WTC11 (cell line): ENCODE measurements around the gene KNG1. TPM values are rescaled to one million over a fixed set of nuclear protein-coding genes. Genes with fewer than 3 reads are reported as not detected.

Experiments used
- ATAC-seq: fragments of 200-7000 bp; cut with Tn5 transposase; 2 replicates; pipeline ENCODE4 v1.10.0; 2021; ENCODE audit warnings: mild to moderate bottlenecking, moderate library complexity
- CTCF ChIA-PET: fragments of 300-600 bp; sonication (Branson Sonifier 250); formaldehyde crosslinking; loops from one replicate; lab custom pipeline; 2021; ENCODE audit warnings: antibody characterized with exemption; lab: Charles Lee
- POLR2A ChIA-PET: fragments of 350-600 bp; sonication (Branson Sonifier 250); formaldehyde crosslinking; loops from one replicate; lab custom pipeline; 2021; ENCODE audit warnings: antibody characterized with exemption; lab: Charles Lee
- DNase-seq: peaks from one replicate; pipeline ENCODE4 v3.0.0; 2021; ENCODE audit warnings: low spot score
- H3K27ac Mint-ChIP-seq: 2 replicates; pipeline ENCODE4 v1.8.0; 2021; ENCODE audit warnings: mixed read lengths
- H3K27me3 Mint-ChIP-seq: 2 replicates; pipeline ENCODE4 v1.8.0; 2021; ENCODE audit warnings: low read depth, mild to moderate bottlenecking, moderate library complexity, mixed read lengths
- H3K36me3 Mint-ChIP-seq: 2 replicates; pipeline ENCODE4 v1.8.0; 2021; ENCODE audit warnings: mixed read lengths
- H3K4me1 Mint-ChIP-seq: 2 replicates; pipeline ENCODE4 v1.8.0; 2022; ENCODE audit warnings: mixed read lengths
- H3K4me3 Mint-ChIP-seq: 2 replicates; pipeline ENCODE4 v1.8.0; 2021; ENCODE audit warnings: mild to moderate bottlenecking, moderate library complexity, mixed read lengths
- H3K9me3 Mint-ChIP-seq: 2 replicates; pipeline ENCODE4 v1.8.0; 2021; ENCODE audit warnings: mixed read lengths
- ETV6 ChIP-seq: sonication (generic); formaldehyde crosslinking; IDR thresholded peaks from 2 replicates; pipeline ENCODE4 v1.8.1; 2022; ENCODE audit warnings: mild to moderate bottlenecking, missing genetic modification reagents
- FOXP1 ChIP-seq: sonication (generic); formaldehyde crosslinking; IDR thresholded peaks from 2 replicates; pipeline ENCODE4 v1.8.0; 2022; ENCODE audit warnings: missing genetic modification reagents, mild to moderate bottlenecking, moderate library complexity, borderline replicate concordance
- GABPB1 ChIP-seq: sonication (generic); formaldehyde crosslinking; IDR thresholded peaks from 2 replicates; pipeline ENCODE4 v1.8.1; 2023; ENCODE audit warnings: mild to moderate bottlenecking, missing genetic modification reagents
- KAT7 ChIP-seq: sonication (generic); formaldehyde crosslinking; IDR thresholded peaks from 2 replicates; pipeline ENCODE4 v1.8.1; 2023; ENCODE audit warnings: missing genetic modification reagents, mild to moderate bottlenecking, borderline replicate concordance
- NFE2L1 ChIP-seq: sonication (generic); formaldehyde crosslinking; IDR thresholded peaks from 2 replicates; pipeline ENCODE4 v1.8.1; 2023; ENCODE audit warnings: missing genetic modification reagents
- OVOL2 ChIP-seq: fragments of 250-450 bp; sonication (Bioruptor Pico); IDR thresholded peaks from 2 replicates; pipeline ENCODE4 v1.9.0; 2021; ENCODE audit warnings: mild to moderate bottlenecking, borderline replicate concordance
- PRRX2 ChIP-seq: fragments of 250-450 bp; sonication (Bioruptor Pico); IDR thresholded peaks from 2 replicates; pipeline ENCODE4 v1.8.0; 2021; ENCODE audit warnings: mild to moderate bottlenecking
- RORB ChIP-seq: fragments of 250-450 bp; sonication (Bioruptor Pico); IDR thresholded peaks from 2 replicates; pipeline ENCODE4 v1.9.0; 2021; ENCODE audit warnings: mild to moderate bottlenecking
- SOX15 ChIP-seq: fragments of 250-450 bp; sonication (Bioruptor Pico); IDR thresholded peaks from 2 replicates; pipeline ENCODE4 v1.9.0; 2021; ENCODE audit warnings: mild to moderate bottlenecking
- TEAD1 ChIP-seq: sonication (generic); formaldehyde crosslinking; IDR thresholded peaks from 2 replicates; pipeline ENCODE4 v1.8.0; 2022; ENCODE audit warnings: mild to moderate bottlenecking, missing genetic modification reagents
- TP53 ChIP-seq: sonication (generic); formaldehyde crosslinking; IDR thresholded peaks from 2 replicates; pipeline ENCODE4 v1.8.1; 2023; ENCODE audit warnings: mild to moderate bottlenecking, missing genetic modification reagents
- ZBTB21 ChIP-seq: sonication (generic); formaldehyde crosslinking; IDR thresholded peaks from 2 replicates; pipeline ENCODE4 v1.8.1; 2023; ENCODE audit warnings: mild to moderate bottlenecking, missing genetic modification reagents, borderline replicate concordance
- ZNF263 ChIP-seq: sonication (generic); formaldehyde crosslinking; IDR thresholded peaks from 2 replicates; pipeline ENCODE4 v1.8.1; 2022; ENCODE audit warnings: low read depth, mild to moderate bottlenecking, moderate library complexity, missing genetic modification reagents
- ZNF423 ChIP-seq: fragments of 250-450 bp; sonication (Bioruptor Pico); IDR thresholded peaks from 2 replicates; pipeline ENCODE4 v2.1.2; 2022; ENCODE audit warnings: mild to moderate bottlenecking, moderate library complexity
- total RNA-seq: library from RNA; stranded (reverse); gene quantifications from 3 replicates; pipeline ENCODE4 v1.2.3, GENCODE V29; 2021
- TF ChIP-seq, protein P1 (sequence below): sonication (generic); formaldehyde crosslinking; conservative IDR thresholded peaks from 2 replicates; pipeline ENCODE4 v1.8.1; 2022; ENCODE audit warnings: mild to moderate bottlenecking, missing genetic modification reagents
- TF ChIP-seq, protein P2 (sequence below): sonication (generic); formaldehyde crosslinking; IDR thresholded peaks from 2 replicates; pipeline ENCODE4 v1.8.1; 2022; ENCODE audit warnings: low read depth, mild to moderate bottlenecking, moderate library complexity, missing genetic modification reagents, borderline replicate concordance
- TF ChIP-seq, protein P3 (sequence below): sonication (generic); formaldehyde crosslinking; IDR thresholded peaks from 2 replicates; pipeline ENCODE4 v1.8.1; 2023; ENCODE audit warnings: mild to moderate bottlenecking, missing genetic modification reagents
- TF ChIP-seq, protein P4 (sequence below): sonication (generic); formaldehyde crosslinking; IDR thresholded peaks from 2 replicates; pipeline ENCODE4 v1.8.0; 2023; ENCODE audit warnings: missing genetic modification reagents, mild to moderate bottlenecking, borderline replicate concordance
- TF ChIP-seq, protein P5 (sequence below): fragments of 250-450 bp; sonication (Bioruptor Pico); IDR thresholded peaks from 2 replicates; pipeline ENCODE4 v1.9.0; 2021; ENCODE audit warnings: moderate library complexity, mild to moderate bottlenecking, inconsistent platforms, borderline replicate concordance
- TF ChIP-seq, protein P6 (sequence below): fragments of 200-600 bp; IDR thresholded peaks from 2 replicates; pipeline ENCODE4 v1.8.0; 2022; ENCODE audit warnings: antibody characterized with exemption

KNG1 gene
- total RNA-seq, 1 experiment from 2014 or later: 0.13 TPM

DNA sequence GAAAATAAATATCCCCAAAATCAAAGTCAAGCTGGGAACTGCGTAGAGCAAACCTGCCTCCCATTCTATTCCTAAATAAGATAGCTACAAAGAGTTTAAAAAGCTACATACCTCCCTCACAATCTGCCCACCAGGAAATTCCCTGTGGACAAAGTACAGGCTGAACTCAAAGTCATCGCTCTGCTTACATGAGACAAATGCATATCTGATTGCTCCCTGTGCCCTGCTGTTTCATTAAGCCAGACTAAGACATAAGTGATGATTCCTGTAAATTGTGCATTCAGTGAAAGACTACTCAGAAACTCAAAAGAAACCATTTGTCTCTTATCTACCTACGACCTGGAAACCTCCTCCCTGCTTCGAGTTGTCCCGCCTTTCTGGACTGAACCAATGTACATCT is 37.7 kb downstream of the KNG1 start:
- ChIA-PET POLR2A (no interaction called here), CTCF (interaction anchor here (1.0 kb wide), 1 partner anchor 140 kb away, joined by 5 read pairs; no protein-coding TSS in a partner anchor)
- ATAC-seq: no peak
- Mint-ChIP-seq H3K4me1 (peaks cover 26% of the 10 kb centered on the region), H3K27me3 (no peaks in the 10 kb centered on the region; the same call in 1 of the 2 replicates), H3K27ac (no peak overlapping the region), H3K36me3 (no peaks in the 10 kb centered on the region), H3K4me3 (no peak overlapping the region), H3K9me3 (no peaks in the 10 kb centered on the region)
- TF ChIP-seq TEAD1 (CRISPR knock-in tag) (no peak), PRRX2 (CRISPR knock-in tag) (no peak), NFE2L1 (CRISPR knock-in tag) (no peak), SOX15 (CRISPR knock-in tag) (no peak), FOXP1 (CRISPR knock-in tag) (no peak), ZNF263 (CRISPR knock-in tag) (no peak), ZNF423 (no peak), TP53 (CRISPR knock-in tag) (no peak), RORB (CRISPR knock-in tag) (no peak), ETV6 (CRISPR knock-in tag) (no peak), KAT7 (CRISPR knock-in tag) (no peak), OVOL2 (CRISPR knock-in tag) (no peak), ZBTB21 (no peak), GABPB1 (CRISPR knock-in tag) (no peak)
- TF ChIP-seq, protein P1, sequence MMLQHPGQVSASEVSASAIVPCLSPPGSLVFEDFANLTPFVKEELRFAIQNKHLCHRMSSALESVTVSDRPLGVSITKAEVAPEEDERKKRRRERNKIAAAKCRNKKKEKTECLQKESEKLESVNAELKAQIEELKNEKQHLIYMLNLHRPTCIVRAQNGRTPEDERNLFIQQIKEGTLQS: no peak
- TF ChIP-seq, protein P2, sequence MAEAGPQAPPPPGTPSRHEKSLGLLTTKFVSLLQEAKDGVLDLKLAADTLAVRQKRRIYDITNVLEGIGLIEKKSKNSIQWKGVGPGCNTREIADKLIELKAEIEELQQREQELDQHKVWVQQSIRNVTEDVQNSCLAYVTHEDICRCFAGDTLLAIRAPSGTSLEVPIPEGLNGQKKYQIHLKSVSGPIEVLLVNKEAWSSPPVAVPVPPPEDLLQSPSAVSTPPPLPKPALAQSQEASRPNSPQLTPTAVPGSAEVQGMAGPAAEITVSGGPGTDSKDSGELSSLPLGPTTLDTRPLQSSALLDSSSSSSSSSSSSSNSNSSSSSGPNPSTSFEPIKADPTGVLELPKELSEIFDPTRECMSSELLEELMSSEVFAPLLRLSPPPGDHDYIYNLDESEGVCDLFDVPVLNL (CRISPR knock-in tag): no peak
- TF ChIP-seq, protein P3, sequence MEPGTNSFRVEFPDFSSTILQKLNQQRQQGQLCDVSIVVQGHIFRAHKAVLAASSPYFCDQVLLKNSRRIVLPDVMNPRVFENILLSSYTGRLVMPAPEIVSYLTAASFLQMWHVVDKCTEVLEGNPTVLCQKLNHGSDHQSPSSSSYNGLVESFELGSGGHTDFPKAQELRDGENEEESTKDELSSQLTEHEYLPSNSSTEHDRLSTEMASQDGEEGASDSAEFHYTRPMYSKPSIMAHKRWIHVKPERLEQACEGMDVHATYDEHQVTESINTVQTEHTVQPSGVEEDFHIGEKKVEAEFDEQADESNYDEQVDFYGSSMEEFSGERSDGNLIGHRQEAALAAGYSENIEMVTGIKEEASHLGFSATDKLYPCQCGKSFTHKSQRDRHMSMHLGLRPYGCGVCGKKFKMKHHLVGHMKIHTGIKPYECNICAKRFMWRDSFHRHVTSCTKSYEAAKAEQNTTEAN (CRISPR knock-in tag): no peak
- TF ChIP-seq, protein P4, sequence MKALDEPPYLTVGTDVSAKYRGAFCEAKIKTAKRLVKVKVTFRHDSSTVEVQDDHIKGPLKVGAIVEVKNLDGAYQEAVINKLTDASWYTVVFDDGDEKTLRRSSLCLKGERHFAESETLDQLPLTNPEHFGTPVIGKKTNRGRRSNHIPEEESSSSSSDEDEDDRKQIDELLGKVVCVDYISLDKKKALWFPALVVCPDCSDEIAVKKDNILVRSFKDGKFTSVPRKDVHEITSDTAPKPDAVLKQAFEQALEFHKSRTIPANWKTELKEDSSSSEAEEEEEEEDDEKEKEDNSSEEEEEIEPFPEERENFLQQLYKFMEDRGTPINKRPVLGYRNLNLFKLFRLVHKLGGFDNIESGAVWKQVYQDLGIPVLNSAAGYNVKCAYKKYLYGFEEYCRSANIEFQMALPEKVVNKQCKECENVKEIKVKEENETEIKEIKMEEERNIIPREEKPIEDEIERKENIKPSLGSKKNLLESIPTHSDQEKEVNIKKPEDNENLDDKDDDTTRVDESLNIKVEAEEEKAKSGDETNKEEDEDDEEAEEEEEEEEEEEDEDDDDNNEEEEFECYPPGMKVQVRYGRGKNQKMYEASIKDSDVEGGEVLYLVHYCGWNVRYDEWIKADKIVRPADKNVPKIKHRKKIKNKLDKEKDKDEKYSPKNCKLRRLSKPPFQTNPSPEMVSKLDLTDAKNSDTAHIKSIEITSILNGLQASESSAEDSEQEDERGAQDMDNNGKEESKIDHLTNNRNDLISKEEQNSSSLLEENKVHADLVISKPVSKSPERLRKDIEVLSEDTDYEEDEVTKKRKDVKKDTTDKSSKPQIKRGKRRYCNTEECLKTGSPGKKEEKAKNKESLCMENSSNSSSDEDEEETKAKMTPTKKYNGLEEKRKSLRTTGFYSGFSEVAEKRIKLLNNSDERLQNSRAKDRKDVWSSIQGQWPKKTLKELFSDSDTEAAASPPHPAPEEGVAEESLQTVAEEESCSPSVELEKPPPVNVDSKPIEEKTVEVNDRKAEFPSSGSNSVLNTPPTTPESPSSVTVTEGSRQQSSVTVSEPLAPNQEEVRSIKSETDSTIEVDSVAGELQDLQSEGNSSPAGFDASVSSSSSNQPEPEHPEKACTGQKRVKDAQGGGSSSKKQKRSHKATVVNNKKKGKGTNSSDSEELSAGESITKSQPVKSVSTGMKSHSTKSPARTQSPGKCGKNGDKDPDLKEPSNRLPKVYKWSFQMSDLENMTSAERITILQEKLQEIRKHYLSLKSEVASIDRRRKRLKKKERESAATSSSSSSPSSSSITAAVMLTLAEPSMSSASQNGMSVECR (CRISPR knock-in tag): no peak
- TF ChIP-seq, protein P5, sequence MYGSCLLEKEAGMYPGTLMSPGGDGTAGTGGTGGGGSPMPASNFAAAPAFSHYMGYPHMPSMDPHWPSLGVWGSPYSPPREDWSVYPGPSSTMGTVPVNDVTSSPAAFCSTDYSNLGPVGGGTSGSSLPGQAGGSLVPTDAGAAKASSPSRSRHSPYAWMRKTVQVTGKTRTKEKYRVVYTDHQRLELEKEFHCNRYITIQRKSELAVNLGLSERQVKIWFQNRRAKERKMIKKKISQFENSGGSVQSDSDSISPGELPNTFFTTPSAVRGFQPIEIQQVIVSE (CRISPR knock-in tag): no peak
- TF ChIP-seq, protein P6, sequence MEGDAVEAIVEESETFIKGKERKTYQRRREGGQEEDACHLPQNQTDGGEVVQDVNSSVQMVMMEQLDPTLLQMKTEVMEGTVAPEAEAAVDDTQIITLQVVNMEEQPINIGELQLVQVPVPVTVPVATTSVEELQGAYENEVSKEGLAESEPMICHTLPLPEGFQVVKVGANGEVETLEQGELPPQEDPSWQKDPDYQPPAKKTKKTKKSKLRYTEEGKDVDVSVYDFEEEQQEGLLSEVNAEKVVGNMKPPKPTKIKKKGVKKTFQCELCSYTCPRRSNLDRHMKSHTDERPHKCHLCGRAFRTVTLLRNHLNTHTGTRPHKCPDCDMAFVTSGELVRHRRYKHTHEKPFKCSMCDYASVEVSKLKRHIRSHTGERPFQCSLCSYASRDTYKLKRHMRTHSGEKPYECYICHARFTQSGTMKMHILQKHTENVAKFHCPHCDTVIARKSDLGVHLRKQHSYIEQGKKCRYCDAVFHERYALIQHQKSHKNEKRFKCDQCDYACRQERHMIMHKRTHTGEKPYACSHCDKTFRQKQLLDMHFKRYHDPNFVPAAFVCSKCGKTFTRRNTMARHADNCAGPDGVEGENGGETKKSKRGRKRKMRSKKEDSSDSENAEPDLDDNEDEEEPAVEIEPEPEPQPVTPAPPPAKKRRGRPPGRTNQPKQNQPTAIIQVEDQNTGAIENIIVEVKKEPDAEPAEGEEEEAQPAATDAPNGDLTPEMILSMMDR: no peak
- DNase-seq: no peak
